ENCODE data around the gene SLC41A3.

SLC41A3 gene

GRCh38 chr3:126083913-126084767 is at the start of gene SLC41A3:
TSS of gene SLC41A3 (minus strand) at chr3:126084124. CDS start at chr3:126068219, 15,905 bp downstream.
- DNase-seq, result peak; percentile 89

GRCh38 chr3:126133606-126134005 is 49.7 kb upstream of the SLC41A3 start:
- DNase-seq, result no peak

GRCh38 chr3:126132751-126133511 is 49.0 kb upstream of the SLC41A3 start:
- DNase-seq, result peak; percentile 25

GRCh38 chr3:126131881-126132750 is 48.2 kb upstream of the SLC41A3 start:
- DNase-seq, result no peak

GRCh38 chr3:126130981-126131745 is 47.2 kb upstream of the SLC41A3 start:
- no peak for DNase-seq

GRCh38 chr3:126130081-126130855 is 46.3 kb upstream of the SLC41A3 start:
- DNase-seq, result no peak

GRCh38 chr3:126129398-126129891 is 45.5 kb upstream of the SLC41A3 start:
- no peak for DNase-seq

- DNase-seq, result no peak
Observed at GRCh38 chr3:126128504-126129397, 44.8 kb upstream of the SLC41A3 start.

- no peak for DNase-seq
Observed at GRCh38 chr3:126127904-126128303, 44.0 kb upstream of the SLC41A3 start.

- no peak for DNase-seq
Observed at GRCh38 chr3:126127452-126127851, 43.5 kb upstream of the SLC41A3 start.

- DNase-seq, result no peak
Observed at GRCh38 chr3:126126811-126127431, 43.0 kb upstream of the SLC41A3 start.

- DNase-seq, result no peak
Observed at GRCh38 chr3:126126286-126126685, 42.4 kb upstream of the SLC41A3 start.

GRCh38 chr3:126125781-126126251 is 41.9 kb upstream of the SLC41A3 start:
- DNase-seq, result no peak

- DNase-seq, result no peak
Observed at GRCh38 chr3:126125341-126125740, 41.4 kb upstream of the SLC41A3 start.

GRCh38 chr3:126124896-126125295 is 41.0 kb upstream of the SLC41A3 start:
- no peak for DNase-seq

- no peak for DNase-seq
Observed at GRCh38 chr3:126124148-126124868, 40.4 kb upstream of the SLC41A3 start.

GRCh38 chr3:126121632-126122031 is 37.7 kb upstream of the SLC41A3 start:
- DNase-seq, result no peak

- no peak for DNase-seq
Observed at GRCh38 chr3:126121074-126121473, 37.1 kb upstream of the SLC41A3 start.

GRCh38 chr3:126119976-126120375 is 36.1 kb upstream of the SLC41A3 start:
- DNase-seq, result no peak
